CD14-positive monocyte (primary cell): ENCODE results near the gene CDC14A. TPM values are rescaled to one million over a fixed set of nuclear protein-coding genes. Genes with fewer than 3 reads are reported as not detected.
A peak's percentile ranks its signal among the peaks of the same experiment; 100 is the strongest.

ENCODE experiments used
- DNase-seq, 3 donors: peaks; one replicate each; pipeline ENCODE4 v3.0.0-alpha.2; 2011 to 2022
- H2AFZ ChIP-seq: 2 replicates; pipeline ENCODE4 v1.6.0; 2012; ENCODE audit warnings: mild to moderate bottlenecking, low read depth, low read length, inconsistent platforms; ENCODE audit not compliant: insufficient read depth, poor library complexity, severe bottlenecking
- H3K27ac ChIP-seq, 2 donors: 1 replicate in 1 of 2; 2 replicates in 1 of 2; pipeline ENCODE4 v1.5.1; 2012 to 2013; ENCODE audit warnings: low read length in 2 of 2, control low read depth in 1 of 2, inconsistent platforms in 1 of 2, low read depth in 1 of 2, mild to moderate bottlenecking in 1 of 2
- H3K27me3 ChIP-seq, 2 donors: one replicate each; pipeline versions ENCODE4 v1.6.0 to v1.6.1; 2011 to 2013; ENCODE audit warnings: low read length in 2 of 2; ENCODE audit not compliant: control insufficient read depth in 2 of 2, insufficient read depth in 2 of 2
- H3K36me3 ChIP-seq, 2 donors: replicated peaks in 1 of 2; 1 replicate in 1 of 2; 2 replicates in 1 of 2; pipeline versions ENCODE4 v1.5.1 to v1.6.1; 2012 to 2013; ENCODE audit warnings: low read length in 2 of 2, control low read depth in 1 of 2, inconsistent platforms in 1 of 2, mild to moderate bottlenecking in 1 of 2; ENCODE audit not compliant: insufficient read depth in 2 of 2, control insufficient read depth in 1 of 2
- H3K4me1 ChIP-seq, 2 donors: 1 replicate in 1 of 2; 2 replicates in 1 of 2; pipeline versions ENCODE4 v1.5.1 to v1.6.1; 2012 to 2013; ENCODE audit warnings: low read length in 2 of 2, control low read depth in 1 of 2, inconsistent platforms in 1 of 2, mild to moderate bottlenecking in 1 of 2, moderate library complexity in 1 of 2; ENCODE audit not compliant: insufficient read depth in 2 of 2, control insufficient read depth in 1 of 2
- H3K4me2 ChIP-seq: replicated peaks from 2 replicates; pipeline ENCODE3; 2012; ENCODE audit warnings: low read length, moderate library complexity, mild to moderate bottlenecking; ENCODE audit not compliant: poor library complexity, severe bottlenecking; ENCODE audit errors: extremely low read depth
- H3K4me3 ChIP-seq, 3 experiments: fragments of 200-600 bp in 1 of 3; sonication (generic) in 1 of 3; replicated peaks in 1 of 3; 1 replicate in 2 of 3; 2 replicates in 1 of 3; pipeline ENCODE4 v1.5.1; 2011 to 2013; ENCODE audit warnings: low read length in 3 of 3, mild to moderate bottlenecking in 3 of 3, control low read depth in 2 of 3, low read depth in 2 of 3, inconsistent platforms in 1 of 3, moderate library complexity in 1 of 3
- H3K79me2 ChIP-seq: 2 replicates; pipeline ENCODE4 v1.6.0; 2012; ENCODE audit warnings: mild to moderate bottlenecking, control low read depth, inconsistent platforms, low read length, moderate library complexity; ENCODE audit not compliant: insufficient read depth
- H3K9ac ChIP-seq: 2 replicates; pipeline ENCODE4 v1.6.0; 2017; ENCODE audit warnings: low read length, mild to moderate bottlenecking; ENCODE audit not compliant: insufficient read depth, poor library complexity, severe bottlenecking
- H3K9me3 ChIP-seq, 2 donors: replicated peaks in 1 of 2; 1 replicate in 1 of 2; 2 replicates in 1 of 2; pipeline versions ENCODE4 v1.5.1 to v1.6.1; 2012 to 2013; ENCODE audit warnings: low read length in 2 of 2, control low read depth in 1 of 2; ENCODE audit not compliant: control insufficient read depth in 1 of 2, insufficient read depth in 1 of 2
- H4K20me1 ChIP-seq: 2 replicates; pipeline ENCODE4 v1.6.0; 2012; ENCODE audit warnings: mild to moderate bottlenecking, low read length, control low read depth, moderate library complexity; ENCODE audit not compliant: insufficient read depth
- H3K27ac Mint-ChIP-seq, 7 donors: one replicate each; pipeline ENCODE4 v1.8.0; 2020; ENCODE audit warnings: mild to moderate bottlenecking in 7 of 7, mixed read lengths in 7 of 7, moderate library complexity in 6 of 7, inconsistent platforms in 2 of 7
- H3K27me3 Mint-ChIP-seq, 3 donors: one replicate each; pipeline ENCODE4 v1.8.0; 2021 to 2022; ENCODE audit warnings: low read depth in 3 of 3, mild to moderate bottlenecking in 3 of 3, mixed read lengths in 3 of 3, moderate library complexity in 3 of 3, inconsistent platforms in 1 of 3
- H3K36me3 Mint-ChIP-seq, 2 donors: one replicate each; pipeline ENCODE4 v1.8.0; 2020; ENCODE audit warnings: mixed read lengths in 2 of 2, inconsistent platforms in 1 of 2, mild to moderate bottlenecking in 1 of 2
- H3K4me1 Mint-ChIP-seq: one replicate; pipeline ENCODE4 v1.8.0; 2020; ENCODE audit warnings: mild to moderate bottlenecking, mixed read lengths
- H3K4me3 Mint-ChIP-seq, 2 donors: one replicate each; pipeline ENCODE4 v1.8.0; 2020; ENCODE audit warnings: mild to moderate bottlenecking in 2 of 2, mixed read lengths in 2 of 2, moderate library complexity in 1 of 2
- H3K9me3 Mint-ChIP-seq, 7 donors: one replicate each; pipeline ENCODE4 v1.8.0; 2020 to 2022; ENCODE audit warnings: mixed read lengths in 7 of 7, mild to moderate bottlenecking in 6 of 7, moderate library complexity in 6 of 7, inconsistent platforms in 2 of 7
- CTCF ChIP-seq: fragments of 200-600 bp; IDR thresholded peaks from one replicate; pipeline ENCODE4 v1.8.0; 2022; ENCODE audit warnings: antibody characterized with exemption, mild to moderate bottlenecking
- WGBS: methylation state at CpG from one replicate; pipeline ENCODE4 v1.1.5; 2013; ENCODE audit warnings: missing lambda C conversion rate; ENCODE audit not compliant: insufficient coverage; 5-methylcytosine and 5-hydroxymethylcytosine counted together
- intact Hi-C, 2 donors: fragments of 100-400 bp; cut with micrococcal nuclease; formaldehyde crosslinking; loops; one replicate each; pipeline versions ENCODE4 v1.15.0 to v1.15.1; 2023
- polyA plus RNA-seq, 3 donors: library from polyadenylated mRNA; depleted of rRNA in 1 of 3; unstranded in 2 of 3; stranded (reverse) in 1 of 3; fragments of 300-500 nt in 2 of 3; fragments of >200 nt in 1 of 3; fragmentation: Illumina TruSeq in 2 of 3; gene quantifications; 1 replicate in 2 of 3; 2 replicates in 1 of 3; pipeline ENCODE4 v1.2.3, GENCODE V29; 2012 to 2021

CDC14A gene
- polyA plus RNA-seq, 3 donors, result 4.2 to 9.2 (median 6.1) TPM

- no peak for DNase-seq
- no peaks in the 10 kb centered on the region for H3K9me3 ChIP-seq
- no peak overlapping the region for H2AFZ ChIP-seq
- no peak overlapping the region for H3K27ac ChIP-seq
- no peak for TF ChIP-seq CTCF
- H3K4me1 Mint-ChIP-seq, result peaks cover 5% of the 10 kb centered on the region
- H3K4me2 ChIP-seq, result no peak overlapping the region
- WGBS, result no CpG with 5 or more reads among the region's 1 CpG
- peaks cover 18 to 62% of the 10 kb centered on the region in 2 donors for H3K36me3 ChIP-seq
- H3K79me2 ChIP-seq, result no peaks in the 10 kb centered on the region
- peaks cover 38 to 49% of the 10 kb centered on the region in 2 donors for H3K36me3 Mint-ChIP-seq
- peak overlapping the region in 1 of 7 donors; percentile 27 for H3K27ac Mint-ChIP-seq
- peaks cover 0 to 5% of the 10 kb centered on the region in 2 donors for H3K4me1 ChIP-seq
- H3K27me3 ChIP-seq, result no peaks in the 10 kb centered on the region
- no peak overlapping the region for H3K9ac ChIP-seq
- intact Hi-C loops, result no loop called here
- H3K9me3 Mint-ChIP-seq, result no peaks in the 10 kb centered on the region
- no peak overlapping the region for H3K4me3 ChIP-seq
- H3K4me3 Mint-ChIP-seq, result no peak overlapping the region
- no peaks in the 10 kb centered on the region for H4K20me1 ChIP-seq
- peaks cover 0 to 4% (median 0%) of the 10 kb centered on the region in 3 donors for H3K27me3 Mint-ChIP-seq
Measured at GRCh38 chr1:100478816-100479215, 126.5 kb downstream of the CDC14A start.

GRCh38 chr1:100479620-100480338 lies 127.5 kb downstream of the CDC14A start:
- no peak overlapping the region for H2AFZ ChIP-seq
- Mint-ChIP-seq H3K27me3 (peaks cover 0 to 4% (median 0%) of the 10 kb centered on the region in 3 donors), H3K4me1 (peaks cover 5% of the 10 kb centered on the region), H3K27ac (no peak overlapping the region), H3K36me3 (peaks cover 40 to 49% of the 10 kb centered on the region in 2 donors), H3K4me3 (no peak overlapping the region), H3K9me3 (no peaks in the 10 kb centered on the region)
- intact Hi-C loops, result loop anchor here in 1 of 2 donors (10.0 kb wide), 1 partner anchor 65 kb away; no protein-coding TSS in a partner anchor
- H3K27ac ChIP-seq, result no peak overlapping the region
- DNase-seq, result no peak
- H3K9me3 ChIP-seq, result no peaks in the 10 kb centered on the region
- H3K79me2 ChIP-seq, result no peaks in the 10 kb centered on the region
- H3K4me3 ChIP-seq, result no peak overlapping the region
- no peak for TF ChIP-seq CTCF
- peaks cover 0 to 5% of the 10 kb centered on the region in 2 donors for H3K4me1 ChIP-seq
- no CpG with 5 or more reads among the region's 1 CpG for WGBS
- H3K4me2 ChIP-seq, result no peak overlapping the region
- H3K36me3 ChIP-seq, result peaks cover 22 to 70% of the 10 kb centered on the region in 2 donors
- H3K27me3 ChIP-seq, result no peaks in the 10 kb centered on the region
- no peak overlapping the region for H3K9ac ChIP-seq
- H4K20me1 ChIP-seq, result no peaks in the 10 kb centered on the region
